ENCODE results near the gene NPC2.
"Not testable (repeated sequence)": the region's sequence is repeated elsewhere in the genome, so short reads cannot be mapped to it uniquely, and the experiment has no call there.

The NPC2 gene

DNA sequence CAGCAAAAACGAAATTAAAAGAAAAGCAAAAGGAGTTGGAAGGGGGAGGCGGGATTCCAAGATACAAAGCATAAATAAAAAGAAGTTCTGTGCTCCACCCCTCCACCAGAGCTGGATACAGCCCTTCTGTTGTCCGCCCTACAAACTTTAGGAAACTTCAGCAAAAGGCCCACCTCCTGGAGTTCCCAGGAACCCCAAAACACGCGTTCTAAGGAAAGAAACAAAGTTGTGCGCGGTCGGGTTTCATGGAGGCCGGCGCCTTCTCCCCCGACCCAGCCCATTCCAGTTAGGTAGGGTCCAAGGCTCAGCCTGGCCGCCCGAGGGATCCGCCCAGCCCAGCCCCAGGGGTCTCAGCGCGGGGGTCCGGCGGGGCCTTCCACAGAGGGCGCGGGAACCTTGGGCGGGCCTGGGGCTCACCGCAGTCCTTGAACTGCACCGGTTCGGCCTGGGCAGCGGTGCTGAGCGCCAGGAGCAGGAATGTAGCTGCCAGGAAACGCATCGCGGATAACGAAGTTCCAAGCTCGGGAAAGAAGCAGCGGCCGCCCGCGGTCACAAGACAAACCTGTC is at the start of gene NPC2:
Gene NPC2 (minus strand): TSS at position 530 of the 567 bp plus-strand sequence. CDS start 31 bp downstream, at position 499.
- Mint-ChIP-seq H3K4me1 (peaks cover 34% of the 10 kb centered on the region), H3K4me3 (no peak within 1 kb of the TSS), H3K9me3 (no peaks in the 10 kb centered on the region), H3K27me3 (no peaks in the 10 kb centered on the region), H3K27ac (peak within 1 kb of the TSS; percentile 90), H3K36me3 (ENCODE audit: low read depth) (peaks cover 2% of the 10 kb centered on the region)
- DNase-seq (no peak), ATAC-seq (no peak)

DNA sequence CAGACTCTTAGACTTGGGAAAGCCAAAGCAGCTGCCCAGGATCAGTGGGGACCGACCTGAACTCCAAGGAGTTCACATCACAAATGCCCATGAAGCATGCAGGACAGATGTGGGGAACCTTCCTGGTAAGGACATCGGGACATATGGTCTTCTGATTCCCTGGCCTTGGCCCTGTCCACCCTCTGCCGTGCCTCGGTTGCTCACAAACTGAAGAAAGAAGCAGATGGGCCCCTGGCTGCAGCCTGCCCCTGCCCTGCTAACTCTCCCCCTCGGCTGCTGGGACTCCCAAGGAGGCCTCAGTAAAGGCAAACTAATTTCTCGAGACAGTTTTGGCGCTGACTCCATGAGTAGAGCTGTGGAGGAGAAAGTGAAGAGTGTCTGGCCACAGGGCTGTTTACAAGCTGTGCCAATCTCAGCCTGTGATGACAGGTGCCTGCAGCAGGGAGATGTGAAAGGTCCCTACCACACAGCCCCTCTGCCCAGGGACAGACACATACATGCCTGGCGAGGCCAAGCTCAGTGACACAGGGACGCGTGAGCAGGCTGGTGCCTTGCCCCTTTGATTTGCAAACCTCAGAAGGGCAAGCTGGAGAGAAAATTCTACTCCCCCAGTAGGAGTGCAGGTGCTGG is 49.1 kb upstream of the NPC2 start:
- no peak for ATAC-seq
- DNase-seq: no peak
- Mint-ChIP-seq H3K36me3 (ENCODE audit: low read depth) (no peaks in the 10 kb centered on the region), H3K27ac (no peak overlapping the region), H3K27me3 (peaks cover 3% of the 10 kb centered on the region), H3K4me3 (no peak overlapping the region), H3K9me3 (no peaks in the 10 kb centered on the region), H3K4me1 (no peaks in the 10 kb centered on the region)

DNA sequence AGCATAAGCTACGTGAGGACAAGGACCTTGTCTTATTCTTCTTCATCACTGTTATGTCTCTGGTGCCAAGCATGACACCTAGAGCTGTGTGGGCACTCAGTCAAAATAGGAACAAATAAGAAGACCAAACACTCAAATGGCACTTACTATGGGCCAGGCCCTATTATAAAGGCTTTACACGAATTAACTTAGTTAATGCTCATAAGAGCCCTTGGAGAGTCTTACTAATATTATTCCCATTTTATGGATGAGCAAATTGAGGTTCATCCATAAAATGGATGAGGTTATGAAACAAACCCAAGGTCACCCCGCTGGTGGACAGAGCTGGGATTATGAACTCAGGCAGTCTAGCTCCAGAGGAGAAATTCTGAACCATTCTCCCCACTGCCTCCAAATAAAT is 48.1 kb upstream of the NPC2 start:
- Mint-ChIP-seq H3K27ac (no peak overlapping the region), H3K4me1 (no peaks in the 10 kb centered on the region), H3K36me3 (ENCODE audit: low read depth) (no peaks in the 10 kb centered on the region), H3K4me3 (no peak overlapping the region), H3K9me3 (no peaks in the 10 kb centered on the region), H3K27me3 (peaks cover 3% of the 10 kb centered on the region)
- DNase-seq: no peak
- ATAC-seq: no peak

DNA sequence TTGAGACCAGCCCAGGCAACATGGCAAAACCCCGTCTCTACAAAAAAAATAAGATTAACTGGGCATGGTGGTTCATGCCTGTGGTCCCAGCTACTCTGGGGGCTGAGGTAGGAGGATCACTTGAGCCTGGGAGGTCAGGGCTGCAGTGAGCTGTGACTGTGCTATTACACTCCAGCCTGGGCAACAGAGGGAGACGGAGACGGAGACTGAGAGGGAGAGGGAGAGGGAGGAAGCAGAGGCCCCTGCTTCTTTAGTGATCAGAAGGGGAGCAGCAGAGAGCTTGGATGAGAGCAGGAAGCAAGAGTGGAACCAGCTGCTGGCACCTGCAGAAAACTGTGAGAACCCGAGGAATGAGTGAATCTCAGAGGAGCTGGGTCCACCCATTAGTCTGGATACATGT is 46.4 kb upstream of the NPC2 start:
- no peak overlapping the region for H3K27ac Mint-ChIP-seq
- H3K27me3 Mint-ChIP-seq: peaks cover 3% of the 10 kb centered on the region
- no peaks in the 10 kb centered on the region for H3K36me3 Mint-ChIP-seq (ENCODE audit: low read depth)
- no peak overlapping the region for H3K4me3 Mint-ChIP-seq
- DNase-seq: no peak
- no peaks in the 10 kb centered on the region for H3K9me3 Mint-ChIP-seq
- no peaks in the 10 kb centered on the region for H3K4me1 Mint-ChIP-seq
- ATAC-seq: no peak

DNA sequence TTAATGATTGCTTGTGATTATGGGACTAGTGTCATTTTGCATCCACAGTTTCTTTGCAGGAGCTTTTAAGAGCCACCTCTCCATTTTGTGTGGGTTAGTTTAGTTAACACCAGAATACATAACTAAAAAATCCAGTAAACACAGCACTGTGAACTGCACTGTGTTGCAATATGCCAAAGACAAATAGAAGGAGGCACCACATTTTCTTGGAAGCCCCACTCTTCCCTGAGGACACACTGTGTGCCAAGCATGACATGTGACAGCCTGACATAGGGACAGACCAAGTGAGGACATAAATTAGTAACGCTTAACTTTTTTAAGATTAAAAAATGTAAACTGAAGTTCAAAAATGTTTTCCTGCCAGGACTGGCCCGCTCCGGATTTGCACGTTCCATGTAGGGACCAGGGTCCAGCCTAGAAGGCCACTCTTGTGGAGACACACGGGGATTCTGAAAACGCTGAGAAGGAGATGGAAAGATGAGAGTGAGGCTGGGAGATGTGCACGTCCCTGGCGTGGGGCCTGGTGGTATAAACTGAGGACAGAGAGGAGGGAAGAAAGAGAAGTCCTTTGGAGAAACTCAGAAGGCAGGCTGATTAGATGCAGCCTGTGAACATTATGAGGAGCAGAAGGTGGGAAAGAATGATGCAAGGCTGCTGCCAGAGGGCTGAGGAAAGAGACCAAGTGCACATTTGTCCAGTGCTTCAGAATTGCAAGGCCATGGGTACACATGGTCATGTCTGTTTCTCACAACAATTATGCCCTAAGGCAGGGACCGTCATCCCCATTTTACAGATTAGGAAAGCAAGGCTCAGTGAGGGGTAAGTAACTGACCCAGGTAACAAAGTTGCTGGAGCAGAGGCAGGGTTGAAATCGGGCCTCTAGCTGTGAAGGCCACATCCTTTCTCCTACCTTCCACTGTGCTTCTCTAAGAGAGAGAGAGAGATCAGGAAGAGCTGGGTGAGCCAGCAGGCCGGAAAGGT is 45.6 kb upstream of the NPC2 start:
- H3K27ac Mint-ChIP-seq: no peak overlapping the region

DNA sequence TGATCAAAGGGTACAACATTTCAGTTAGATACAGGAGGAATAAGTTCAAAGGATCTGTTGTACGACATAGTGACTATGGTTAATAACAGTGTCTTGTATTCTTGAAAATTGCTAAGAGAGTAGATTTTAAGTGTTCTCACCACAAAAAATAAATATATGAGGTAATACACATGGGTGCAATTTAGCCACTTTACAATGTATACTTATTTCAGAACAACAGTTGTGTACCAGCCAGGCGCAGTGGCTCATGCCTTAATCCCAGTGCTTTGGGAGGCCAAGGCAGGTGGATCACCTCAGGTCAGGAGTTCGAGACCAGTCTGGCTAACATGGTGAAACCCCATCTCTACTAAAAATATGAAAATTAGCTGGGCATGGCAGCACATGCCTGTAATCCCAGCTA is 43.2 kb upstream of the NPC2 start:
- ATAC-seq; H3K36me3 Mint-ChIP-seq (ENCODE audit: low read depth); H3K27me3 Mint-ChIP-seq; H3K4me1 Mint-ChIP-seq; H3K27ac Mint-ChIP-seq; H3K9me3 Mint-ChIP-seq; DNase-seq; H3K4me3 Mint-ChIP-seq: not testable (repeated sequence)

More for the DNA sequence above, 45.6 kb upstream of the NPC2 start:
- DNase-seq: no peak
- H3K4me3 Mint-ChIP-seq: no peak overlapping the region
- H3K9me3 Mint-ChIP-seq: no peaks in the 10 kb centered on the region
- peaks cover 3% of the 10 kb centered on the region for H3K27me3 Mint-ChIP-seq
- ATAC-seq: no peak
- H3K36me3 Mint-ChIP-seq (ENCODE audit: low read depth): no peaks in the 10 kb centered on the region
- peaks cover under 1% of the 10 kb centered on the region for H3K4me1 Mint-ChIP-seq

DNA sequence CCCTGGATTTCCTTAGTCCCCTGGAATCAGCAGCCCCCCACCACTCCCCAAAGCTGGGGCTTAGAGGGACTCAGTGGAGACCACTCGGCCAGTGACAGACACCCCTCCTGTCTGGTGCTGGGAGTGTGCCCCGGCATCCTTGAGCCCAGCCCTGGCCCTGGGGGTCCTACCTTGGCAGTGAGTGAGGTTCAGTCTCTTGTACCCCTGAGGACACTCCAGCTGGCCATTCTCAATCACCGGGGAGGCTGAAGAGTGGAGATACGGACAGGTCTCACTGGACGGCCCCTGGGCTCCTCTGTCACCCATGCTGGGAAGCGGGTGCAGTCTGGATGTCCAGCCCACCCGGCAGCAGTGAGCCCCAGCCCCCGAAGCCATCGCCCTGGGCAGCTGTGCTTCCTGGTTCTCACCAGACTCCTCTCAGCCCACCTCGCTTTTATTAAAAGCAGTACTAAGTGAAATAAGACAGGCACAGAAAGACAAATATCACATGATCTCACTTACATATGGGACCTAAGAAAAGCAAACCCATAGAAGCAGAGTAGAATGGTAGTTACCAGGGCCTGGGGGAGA is 42.7 kb upstream of the NPC2 start:
- Mint-ChIP-seq H3K4me1 (peaks cover 4% of the 10 kb centered on the region), H3K4me3 (no peak overlapping the region), H3K36me3 (ENCODE audit: low read depth) (no peaks in the 10 kb centered on the region), H3K27ac (no peak overlapping the region), H3K9me3 (no peaks in the 10 kb centered on the region), H3K27me3 (no peaks in the 10 kb centered on the region)
- DNase-seq (no peak), ATAC-seq (no peak)

DNA sequence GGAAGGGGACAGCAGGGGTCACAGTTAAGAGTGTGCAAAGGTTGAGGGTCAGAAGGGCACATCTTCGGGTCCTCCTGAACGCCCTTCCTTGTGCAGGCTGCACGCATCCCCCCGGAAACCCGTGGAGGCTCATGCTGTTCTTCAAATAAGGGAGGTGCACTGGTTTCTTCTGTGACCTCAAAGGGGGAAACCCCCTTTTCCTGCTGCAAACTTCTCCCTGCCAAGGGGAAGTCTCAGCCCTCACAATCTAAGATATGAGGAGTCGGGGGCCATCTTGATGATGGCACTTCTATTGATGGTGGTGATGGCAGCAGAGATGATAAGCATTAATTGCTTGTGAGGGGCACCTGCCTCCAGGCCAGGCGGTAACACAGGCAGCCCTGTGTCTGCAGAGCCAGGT is 40.5 kb upstream of the NPC2 start:
- no peak for ATAC-seq
- H3K27ac Mint-ChIP-seq: no peak overlapping the region

DNA sequence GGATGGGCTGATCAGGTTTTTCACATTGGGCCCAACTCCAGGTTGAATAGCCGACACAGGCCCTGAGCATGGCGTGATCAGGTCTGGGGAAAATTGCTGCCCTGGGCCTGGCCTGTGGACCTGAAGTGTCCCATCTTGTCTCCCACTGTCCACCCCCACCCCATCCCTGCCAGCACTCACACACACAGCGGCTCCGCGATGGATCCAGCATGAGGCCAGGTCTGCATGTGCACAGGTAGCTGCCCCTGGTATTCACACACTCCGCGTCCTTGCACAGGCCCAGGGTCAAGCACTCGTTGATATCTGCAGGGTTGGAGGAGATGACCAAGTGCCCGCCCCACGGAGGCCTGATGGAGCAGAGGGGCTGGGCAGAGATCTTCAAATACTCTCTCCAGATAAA is 39.1 kb upstream of the NPC2 start:
- Mint-ChIP-seq H3K27me3 (no peaks in the 10 kb centered on the region), H3K9me3 (no peaks in the 10 kb centered on the region), H3K4me1 (peaks cover 4% of the 10 kb centered on the region), H3K36me3 (ENCODE audit: low read depth) (no peaks in the 10 kb centered on the region), H3K4me3 (no peak overlapping the region), H3K27ac (no peak overlapping the region)
- ATAC-seq (no peak), DNase-seq (no peak)

More for the DNA sequence above, 40.5 kb upstream of the NPC2 start:
- Mint-ChIP-seq H3K36me3 (ENCODE audit: low read depth) (no peaks in the 10 kb centered on the region), H3K9me3 (no peaks in the 10 kb centered on the region), H3K4me1 (peaks cover 4% of the 10 kb centered on the region), H3K4me3 (no peak overlapping the region), H3K27me3 (no peaks in the 10 kb centered on the region)
- DNase-seq: no peak

DNA sequence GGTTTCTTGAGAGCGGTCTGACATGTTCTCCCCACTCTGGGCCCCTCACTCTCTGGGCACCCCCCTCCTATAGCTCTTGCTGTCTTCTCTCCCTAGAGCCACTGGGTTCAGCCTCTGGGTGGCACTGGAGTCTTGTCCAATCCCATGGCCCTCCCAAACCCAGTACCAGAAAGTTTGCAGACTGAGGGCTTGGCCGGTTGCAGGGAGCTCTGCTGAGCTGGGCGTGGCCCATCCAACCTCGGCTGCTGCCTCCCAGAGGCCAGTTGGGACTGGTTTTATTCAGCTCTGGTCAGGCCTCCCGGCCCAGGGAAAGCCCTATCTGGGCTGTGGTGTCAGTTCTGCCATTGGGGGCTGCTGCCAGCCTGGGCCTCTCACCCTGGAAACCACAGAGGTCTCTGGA is 38.4 kb upstream of the NPC2 start:
- Mint-ChIP-seq H3K36me3 (ENCODE audit: low read depth) (no peaks in the 10 kb centered on the region), H3K4me3 (no peak overlapping the region), H3K27me3 (no peaks in the 10 kb centered on the region), H3K27ac (no peak overlapping the region), H3K9me3 (no peaks in the 10 kb centered on the region), H3K4me1 (peaks cover 4% of the 10 kb centered on the region)
- ATAC-seq: no peak
- DNase-seq: no peak

DNA sequence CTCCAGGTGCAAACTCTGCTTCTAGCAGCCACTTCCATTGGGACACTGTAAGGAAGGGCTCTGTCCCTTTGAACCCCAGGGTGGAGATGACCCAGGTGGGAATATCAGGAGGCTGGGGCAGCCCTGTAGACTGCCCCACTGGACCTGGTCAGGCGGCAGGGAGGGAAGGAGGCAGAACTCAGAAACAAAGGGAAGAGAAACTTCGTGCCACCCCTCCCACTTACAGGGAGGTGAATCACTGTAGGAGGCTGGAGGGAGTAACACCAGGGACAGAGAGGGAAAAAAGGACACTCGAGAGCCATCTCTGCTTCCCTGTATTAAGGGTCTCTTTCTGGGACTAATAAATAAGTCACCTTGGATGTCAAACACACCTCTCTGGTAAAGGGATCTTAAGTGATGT is 37.9 kb upstream of the NPC2 start:
- H3K9me3 Mint-ChIP-seq: no peaks in the 10 kb centered on the region
- no peaks in the 10 kb centered on the region for H3K36me3 Mint-ChIP-seq (ENCODE audit: low read depth)
- H3K27ac Mint-ChIP-seq: no peak overlapping the region
- ATAC-seq (no peak), DNase-seq (no peak)
- H3K4me1 Mint-ChIP-seq: peaks cover 4% of the 10 kb centered on the region
- H3K27me3 Mint-ChIP-seq: no peaks in the 10 kb centered on the region
- H3K4me3 Mint-ChIP-seq: no peak overlapping the region

DNA sequence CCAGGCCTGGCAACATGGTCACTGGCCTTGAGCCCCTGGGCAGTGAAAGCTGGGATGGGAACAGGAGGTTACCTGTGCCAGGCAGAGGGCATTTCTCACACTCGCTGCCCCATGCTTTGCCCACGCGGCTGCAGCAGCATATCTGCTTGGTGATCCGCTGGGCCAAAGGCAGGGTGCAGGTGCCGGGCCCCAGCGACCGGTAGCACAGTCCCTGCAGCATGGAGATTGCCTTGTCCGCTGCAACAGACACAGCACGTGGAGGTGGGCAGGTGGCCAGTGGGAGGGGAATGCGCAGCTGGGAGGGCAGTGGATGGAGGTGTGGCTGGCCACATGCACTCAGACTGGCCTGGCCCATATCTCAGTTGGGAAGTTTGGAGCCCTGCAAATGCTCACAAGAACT is 35.8 kb upstream of the NPC2 start:
- DNase-seq (no peak), ATAC-seq (no peak)
- Mint-ChIP-seq H3K4me1 (peaks cover 4% of the 10 kb centered on the region), H3K4me3 (no peak overlapping the region), H3K27me3 (peaks cover 4% of the 10 kb centered on the region), H3K36me3 (ENCODE audit: low read depth) (no peaks in the 10 kb centered on the region), H3K9me3 (no peaks in the 10 kb centered on the region), H3K27ac (no peak overlapping the region)

DNA sequence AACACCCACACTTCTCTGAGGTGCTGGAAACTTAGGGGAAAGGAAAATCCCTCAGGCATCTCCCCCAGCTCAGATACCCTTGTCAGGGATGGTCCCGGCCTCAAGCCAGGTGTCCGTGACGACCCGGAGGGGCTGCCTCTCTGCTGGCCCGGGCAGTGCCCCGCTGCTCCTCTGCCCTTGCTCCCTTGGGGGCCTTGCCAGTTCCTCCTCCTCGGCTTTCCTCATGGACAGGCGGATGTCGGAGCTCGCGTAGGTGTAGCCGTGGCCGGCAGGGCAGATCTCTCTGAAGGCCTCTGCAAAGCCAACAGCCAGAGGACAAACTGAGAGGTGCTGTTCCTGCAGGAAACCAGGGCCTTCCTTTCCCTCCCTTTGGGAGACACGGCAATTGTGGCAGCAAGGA is 35.3 kb upstream of the NPC2 start:
- no peak overlapping the region for H3K27ac Mint-ChIP-seq
- no peak overlapping the region for H3K4me3 Mint-ChIP-seq
- no peaks in the 10 kb centered on the region for H3K9me3 Mint-ChIP-seq
- H3K36me3 Mint-ChIP-seq (ENCODE audit: low read depth): no peaks in the 10 kb centered on the region
- peaks cover 2% of the 10 kb centered on the region for H3K4me1 Mint-ChIP-seq
- no peak for ATAC-seq
- DNase-seq: no peak
- peaks cover 4% of the 10 kb centered on the region for H3K27me3 Mint-ChIP-seq

DNA sequence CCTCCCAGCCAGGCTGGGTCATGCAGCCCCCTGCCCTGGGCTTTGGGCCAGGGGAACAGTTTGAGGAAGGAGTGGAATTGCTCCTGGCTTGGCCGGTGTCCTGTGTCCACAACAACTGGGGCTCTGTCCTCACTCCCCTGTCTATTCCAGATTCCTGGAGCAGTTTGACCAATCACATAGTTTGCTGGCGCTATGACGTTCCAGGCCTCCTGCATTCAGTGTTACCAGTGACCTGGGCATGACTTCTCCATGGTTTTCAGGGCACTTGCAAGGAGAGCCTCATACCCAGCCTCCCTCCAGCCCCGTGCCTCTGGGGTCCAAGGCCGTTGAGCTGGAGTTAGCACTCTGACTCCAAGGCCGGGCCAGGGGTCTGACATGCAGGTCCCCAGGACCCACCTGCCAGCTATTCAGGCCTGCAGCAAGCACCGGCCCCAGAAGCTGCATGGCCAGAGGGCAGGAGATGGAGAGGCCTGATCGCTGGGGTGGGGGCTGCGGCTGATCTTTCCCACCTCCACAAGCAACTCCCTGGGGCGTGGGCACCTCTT is 34.7 kb upstream of the NPC2 start:
- H3K36me3 Mint-ChIP-seq (ENCODE audit: low read depth): no peaks in the 10 kb centered on the region
- no peak overlapping the region for H3K27ac Mint-ChIP-seq
- DNase-seq: no peak
- peaks cover 4% of the 10 kb centered on the region for H3K27me3 Mint-ChIP-seq
- no peak overlapping the region for H3K4me3 Mint-ChIP-seq
- ATAC-seq: no peak
- no peaks in the 10 kb centered on the region for H3K4me1 Mint-ChIP-seq
- H3K9me3 Mint-ChIP-seq: no peaks in the 10 kb centered on the region
